Muscle layer of colon (tissue), 2 donors: ENCODE results near the gene COL25A1.
"Not testable (repeated sequence)": the region's sequence is repeated elsewhere in the genome, so short reads cannot be mapped to it uniquely, and the experiment has no call there.

Experiments
- H3K27ac ChIP-seq: one replicate; pipeline ENCODE4 v1.7.0; 2013; ENCODE audit warnings: low read depth, mild to moderate bottlenecking, low read length, moderate library complexity
- H3K27me3 ChIP-seq, 2 donors: one replicate each; pipeline ENCODE4 v1.7.0; 2013; ENCODE audit warnings: low read length in 2 of 2, mild to moderate bottlenecking in 2 of 2; ENCODE audit not compliant: insufficient read depth in 2 of 2, control insufficient read depth in 1 of 2
- H3K36me3 ChIP-seq: one replicate; pipeline ENCODE4 v1.7.0; 2013; ENCODE audit warnings: mild to moderate bottlenecking, low read length; ENCODE audit not compliant: insufficient read depth
- H3K4me1 ChIP-seq: one replicate; pipeline ENCODE4 v1.7.0; 2013; ENCODE audit warnings: mild to moderate bottlenecking, low read length; ENCODE audit not compliant: insufficient read depth
- H3K4me3 ChIP-seq, 2 donors: one replicate each; pipeline ENCODE4 v1.7.0; 2013; ENCODE audit warnings: low read length in 2 of 2, low read depth in 1 of 2, mild to moderate bottlenecking in 1 of 2, moderate library complexity in 1 of 2
- H3K9ac ChIP-seq: one replicate; pipeline ENCODE4 v1.7.0; 2013; ENCODE audit warnings: low read length
- H3K9me3 ChIP-seq: one replicate; pipeline ENCODE4 v1.7.0; 2013; ENCODE audit warnings: mild to moderate bottlenecking, low read length
- donor health status: abdominal sarcoma.
- donor health status: Adenocarcinoma of cecum.

The COL25A1 gene

DNA sequence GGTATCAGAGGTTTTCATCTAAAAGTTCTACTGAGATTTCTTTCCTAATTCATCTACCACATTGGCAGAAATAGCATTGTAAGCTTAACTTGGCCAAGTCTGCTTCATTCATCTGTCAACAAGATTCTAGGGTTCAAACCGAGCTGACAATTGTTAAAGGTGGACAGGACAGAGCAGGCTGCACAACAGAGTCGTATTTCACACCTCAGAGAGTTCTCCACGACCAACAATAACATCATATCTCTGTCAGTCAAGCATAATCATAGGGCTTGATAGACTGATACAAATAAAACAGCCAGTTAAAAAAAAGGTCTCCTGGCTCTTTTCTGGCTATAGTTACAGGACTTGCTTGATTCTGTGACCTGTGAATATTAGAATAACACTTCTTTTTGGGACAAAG, 259.2 kb downstream of the COL25A1 start:
- no peaks in the 10 kb centered on the region for H3K9me3 ChIP-seq
- H3K9ac ChIP-seq, result no peak overlapping the region
- no peaks in the 10 kb centered on the region for H3K4me1 ChIP-seq
- H3K27me3 ChIP-seq, result no peaks in the 10 kb centered on the region
- H3K4me3 ChIP-seq, result no peak overlapping the region
- H3K27ac ChIP-seq, result no peak overlapping the region
- H3K36me3 ChIP-seq, result no peaks in the 10 kb centered on the region

DNA sequence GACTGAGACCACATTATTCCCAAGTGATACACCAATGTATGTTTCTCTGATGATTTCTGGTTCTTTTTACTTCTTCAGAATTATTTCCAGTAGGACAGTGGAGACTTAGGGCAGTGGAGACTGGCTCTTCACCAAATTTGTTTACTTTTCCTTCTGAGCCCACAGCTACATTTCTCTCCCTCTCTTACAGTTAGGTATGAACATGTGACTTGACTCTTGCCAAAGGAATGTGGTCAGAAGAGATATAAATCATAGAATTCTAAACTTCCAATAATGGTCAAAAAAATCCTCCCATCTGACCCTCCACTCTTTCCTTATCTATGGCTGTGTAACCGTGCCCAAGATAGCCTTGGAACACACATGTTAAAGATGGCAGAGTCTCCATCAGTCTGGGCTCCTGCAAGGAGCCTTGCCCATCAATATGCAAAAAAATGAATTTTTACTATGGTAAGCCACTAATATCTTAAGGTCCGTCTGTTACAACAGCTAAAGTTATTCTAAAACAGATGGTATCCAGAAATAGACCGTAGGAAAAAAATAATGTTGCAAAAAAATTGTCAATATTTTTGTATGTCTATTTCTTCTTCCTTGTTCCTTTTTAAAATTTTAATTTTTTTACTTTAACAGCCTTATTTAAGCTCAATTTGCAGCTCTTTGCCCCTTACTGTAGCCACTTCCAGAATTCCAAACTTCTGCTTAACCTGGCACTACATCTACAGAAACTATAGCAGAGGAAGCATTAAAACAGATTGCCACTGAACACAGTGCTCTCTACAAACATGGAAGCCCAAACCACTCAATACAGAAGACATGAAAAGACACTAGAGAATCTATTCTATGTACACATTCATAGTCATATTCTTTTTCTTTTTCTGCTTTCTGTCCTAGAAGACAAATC, 260.7 kb downstream of the COL25A1 start:
- Histone ChIP-seq H3K4me3 (no peak overlapping the region), H3K36me3 (no peaks in the 10 kb centered on the region), H3K9ac (no peak overlapping the region), H3K4me1 (no peaks in the 10 kb centered on the region), H3K9me3 (no peaks in the 10 kb centered on the region), H3K27ac (no peak overlapping the region), H3K27me3 (no peaks in the 10 kb centered on the region)

DNA sequence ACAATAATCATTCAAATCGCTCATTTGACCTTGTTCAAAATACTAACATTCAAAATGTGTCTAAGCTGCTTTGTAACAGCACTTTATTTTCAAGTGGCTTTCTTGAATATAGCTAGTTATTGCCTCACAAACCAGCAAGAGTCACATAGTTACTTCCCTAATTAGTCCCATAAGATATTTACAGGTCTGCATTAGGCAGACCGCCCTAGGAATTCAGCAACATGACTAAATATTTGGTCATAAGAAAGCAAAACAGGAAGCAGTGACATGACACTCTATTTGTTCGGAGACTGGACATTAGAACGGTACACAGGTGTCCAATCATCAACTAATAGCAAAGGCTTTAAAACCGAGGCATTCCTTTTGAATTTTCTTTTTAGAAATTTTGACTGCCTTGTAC, 262.0 kb downstream of the COL25A1 start:
- no peak overlapping the region for H3K27ac ChIP-seq
- H3K4me1 ChIP-seq, result no peaks in the 10 kb centered on the region

DNA sequence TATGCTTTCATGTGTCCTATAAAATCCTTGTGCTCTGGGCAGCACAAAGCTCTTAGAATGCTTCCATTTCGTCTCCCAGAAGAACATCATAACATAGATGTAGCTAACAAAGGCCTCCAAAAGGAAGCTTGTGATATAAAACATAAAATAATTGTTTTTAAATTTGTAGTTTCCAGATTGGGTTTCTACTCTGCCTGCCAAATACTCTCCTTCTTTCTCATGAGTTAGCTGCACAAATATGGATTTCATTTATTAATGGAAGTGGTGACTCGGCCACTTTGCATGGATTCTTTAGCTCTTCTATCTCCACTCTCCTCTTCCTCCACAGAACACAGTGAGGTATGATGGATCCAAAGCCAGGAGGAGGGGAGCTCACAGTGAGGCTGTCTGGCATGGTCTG, 265.4 kb downstream of the COL25A1 start:
- Histone ChIP-seq H3K27ac (no peak overlapping the region), H3K4me1 (no peaks in the 10 kb centered on the region), H3K36me3 (no peaks in the 10 kb centered on the region), H3K9ac (no peak overlapping the region), H3K27me3 (no peaks in the 10 kb centered on the region), H3K9me3 (no peaks in the 10 kb centered on the region), H3K4me3 (no peak overlapping the region)

More for the DNA sequence above, 262.0 kb downstream of the COL25A1 start:
- H3K4me3 ChIP-seq, result no peak overlapping the region
- no peak overlapping the region for H3K9ac ChIP-seq
- H3K9me3 ChIP-seq, result no peaks in the 10 kb centered on the region
- no peaks in the 10 kb centered on the region for H3K36me3 ChIP-seq
- H3K27me3 ChIP-seq, result no peaks in the 10 kb centered on the region

DNA sequence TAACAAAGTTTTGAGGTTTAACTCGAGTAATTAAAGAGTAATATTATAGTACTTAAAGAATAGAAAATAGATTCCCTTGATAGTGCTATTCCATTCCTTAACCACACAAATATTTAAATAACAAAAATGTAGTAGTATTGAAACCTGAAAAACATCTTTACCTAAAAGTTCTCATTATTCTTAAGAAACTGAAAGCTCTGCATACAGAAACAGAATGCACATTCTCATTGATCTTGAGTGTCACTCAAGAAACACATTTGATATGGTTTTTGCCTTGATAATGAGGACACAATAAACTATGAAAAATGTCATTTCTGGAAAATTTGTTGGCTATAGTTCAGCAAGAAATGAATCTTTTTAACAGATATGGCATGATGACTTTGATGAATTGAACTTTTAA, 268.5 kb downstream of the COL25A1 start:
- H3K36me3 ChIP-seq, result no peaks in the 10 kb centered on the region
- no peaks in the 10 kb centered on the region for H3K4me1 ChIP-seq
- H3K4me3 ChIP-seq, result no peak overlapping the region
- no peaks in the 10 kb centered on the region for H3K9me3 ChIP-seq
- no peak overlapping the region for H3K9ac ChIP-seq
- no peaks in the 10 kb centered on the region for H3K27me3 ChIP-seq
- no peak overlapping the region for H3K27ac ChIP-seq

DNA sequence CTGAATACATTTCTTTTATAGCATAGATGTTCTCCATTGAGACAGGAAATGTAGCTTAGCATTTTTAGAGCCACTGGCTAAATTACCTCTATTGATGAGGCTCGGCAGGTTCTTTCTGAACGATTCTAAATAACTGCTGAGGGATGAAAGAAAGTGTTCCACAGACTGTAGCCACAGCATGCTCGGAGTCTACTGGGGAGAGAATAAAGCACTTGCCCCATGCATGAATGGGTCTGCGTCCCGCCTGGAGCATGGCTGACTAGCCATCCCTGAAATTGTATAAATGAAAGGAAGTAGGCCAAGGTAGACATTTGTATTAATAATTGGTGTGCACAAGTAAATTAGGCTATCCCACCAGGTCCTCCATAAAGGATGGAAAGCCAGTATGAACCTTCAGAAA, 269.8 kb downstream of the COL25A1 start:
- no peaks in the 10 kb centered on the region for H3K36me3 ChIP-seq
- no peaks in the 10 kb centered on the region for H3K27me3 ChIP-seq
- H3K9ac ChIP-seq, result no peak overlapping the region
- no peak overlapping the region for H3K27ac ChIP-seq
- H3K9me3 ChIP-seq, result no peaks in the 10 kb centered on the region
- H3K4me3 ChIP-seq, result no peak overlapping the region
- no peaks in the 10 kb centered on the region for H3K4me1 ChIP-seq

DNA sequence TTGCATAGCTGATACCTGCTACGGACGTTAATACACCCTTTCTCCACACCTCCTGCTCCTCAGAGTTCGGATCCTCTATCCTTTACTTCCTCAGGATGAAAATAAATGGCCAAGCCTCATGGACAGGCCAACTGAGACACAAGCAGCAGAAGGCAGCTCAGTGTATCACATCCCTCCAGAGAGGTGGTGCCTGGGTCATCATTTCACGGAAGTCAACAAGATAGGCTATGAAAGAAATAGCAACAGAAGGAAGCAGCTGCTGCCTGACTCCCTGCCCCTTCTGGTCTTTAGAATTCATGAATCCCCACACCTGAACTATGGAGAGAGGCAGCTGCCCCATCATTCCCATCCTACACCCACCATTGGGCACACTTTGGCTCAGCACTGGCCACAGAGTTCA, 272.5 kb downstream of the COL25A1 start:
- Histone ChIP-seq H3K27me3 (no peaks in the 10 kb centered on the region), H3K9me3 (no peaks in the 10 kb centered on the region), H3K27ac (no peak overlapping the region), H3K4me3 (no peak overlapping the region), H3K9ac (no peak overlapping the region), H3K36me3 (no peaks in the 10 kb centered on the region), H3K4me1 (peaks cover 8% of the 10 kb centered on the region)

DNA sequence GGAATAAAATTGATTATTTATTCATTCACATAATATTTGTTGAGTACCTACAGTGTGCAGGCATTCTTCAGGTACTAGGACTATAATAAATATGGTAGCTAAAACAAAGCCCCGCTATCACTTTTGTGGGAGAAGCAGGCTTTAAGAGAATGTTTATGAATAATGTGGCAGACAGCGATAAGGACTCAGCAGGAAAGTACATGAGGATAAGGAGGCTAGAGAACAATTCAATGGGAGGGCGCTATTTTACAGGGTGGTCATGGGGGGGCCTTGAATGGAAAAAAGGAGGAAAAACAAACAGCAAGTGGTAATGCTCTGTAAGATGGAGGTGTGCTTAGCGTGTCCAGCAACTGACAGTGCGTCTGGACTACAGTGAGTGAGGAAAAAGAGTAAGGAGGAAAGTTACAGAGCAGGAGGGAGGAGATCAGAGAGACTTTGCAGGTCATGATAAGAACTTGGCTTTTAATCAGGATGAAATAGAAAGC, 275.4 kb downstream of the COL25A1 start:
- H3K9ac ChIP-seq, result no peak overlapping the region
- H3K27ac ChIP-seq, result no peak overlapping the region
- peaks cover 8% of the 10 kb centered on the region for H3K4me1 ChIP-seq
- H3K27me3 ChIP-seq, result no peaks in the 10 kb centered on the region
- H3K9me3 ChIP-seq, result no peaks in the 10 kb centered on the region
- no peaks in the 10 kb centered on the region for H3K36me3 ChIP-seq
- no peak overlapping the region for H3K4me3 ChIP-seq

DNA sequence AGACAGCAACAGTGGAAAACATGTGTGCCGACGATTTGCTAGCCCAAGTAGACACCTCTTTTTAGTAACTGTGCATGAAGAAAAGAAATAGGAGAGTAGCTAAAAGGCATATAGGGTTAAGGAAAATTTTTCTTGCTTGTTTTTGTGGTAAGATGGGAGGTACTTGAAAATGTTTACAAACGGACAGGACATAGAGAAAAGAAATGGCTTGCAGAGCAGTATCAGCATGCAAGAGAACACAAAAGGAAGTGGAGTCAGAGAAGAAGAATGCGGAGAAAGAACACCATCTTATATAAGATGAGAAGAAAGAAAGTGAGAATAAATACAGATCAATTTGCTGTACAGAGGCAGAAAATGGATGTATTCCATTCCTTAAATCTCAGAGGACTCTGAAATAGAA, 275.9 kb downstream of the COL25A1 start:
- Histone ChIP-seq H3K9me3 (no peaks in the 10 kb centered on the region), H3K36me3 (no peaks in the 10 kb centered on the region), H3K27me3 (no peaks in the 10 kb centered on the region), H3K27ac (no peak overlapping the region), H3K4me3 (no peak overlapping the region), H3K9ac (no peak overlapping the region), H3K4me1 (peaks cover 8% of the 10 kb centered on the region)

DNA sequence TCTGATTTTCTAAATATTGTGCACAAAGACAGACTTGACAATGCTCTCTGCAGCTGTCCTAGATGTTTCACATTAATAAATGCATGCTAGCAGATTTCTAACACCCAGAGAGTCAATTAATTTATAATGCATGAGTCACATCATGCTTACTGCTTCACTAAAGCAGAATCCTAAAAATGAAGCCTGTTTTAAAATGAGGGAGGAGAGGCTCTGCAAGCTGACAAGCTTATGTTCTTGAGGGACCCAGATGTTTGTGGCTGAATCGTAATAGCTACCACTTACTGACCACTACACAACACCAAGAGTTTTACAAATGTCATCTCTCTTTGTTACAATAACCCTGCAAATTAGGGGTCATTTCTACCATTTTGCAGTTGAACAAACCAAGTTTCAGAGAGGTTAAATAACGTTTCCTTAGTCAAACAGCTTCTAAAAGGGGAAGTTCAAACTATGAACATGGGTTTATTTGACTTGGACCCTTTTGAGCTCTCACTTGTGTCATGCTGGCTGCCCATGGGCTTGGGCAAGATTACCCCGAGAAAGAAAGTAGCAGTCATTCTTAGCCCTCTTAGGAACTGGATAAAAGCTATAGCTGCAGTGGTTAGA, 276.9 kb downstream of the COL25A1 start:
- Histone ChIP-seq H3K4me3 (no peak overlapping the region), H3K36me3 (no peaks in the 10 kb centered on the region), H3K4me1 (peaks cover 8% of the 10 kb centered on the region), H3K27me3 (no peaks in the 10 kb centered on the region), H3K9ac (no peak overlapping the region), H3K9me3 (no peaks in the 10 kb centered on the region), H3K27ac (no peak overlapping the region)

DNA sequence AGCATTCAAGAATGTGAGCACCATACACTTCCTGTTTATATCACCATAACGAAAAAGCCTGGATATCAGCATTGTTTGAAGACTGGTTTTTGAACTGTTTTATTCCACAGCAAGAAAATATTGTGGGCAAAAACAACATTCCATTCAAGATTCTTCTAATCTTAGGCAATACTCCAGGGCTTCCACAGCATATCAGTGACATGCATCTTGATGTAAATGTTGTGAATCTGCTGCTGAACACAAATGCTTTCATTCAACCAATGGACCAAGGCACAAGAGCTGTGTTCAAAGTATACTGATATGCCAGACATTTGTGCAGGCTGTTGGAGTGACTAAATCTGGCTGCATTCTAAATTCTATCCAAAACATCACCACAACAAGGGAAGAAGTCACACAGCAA, 279.5 kb downstream of the COL25A1 start:
- Histone ChIP-seq H3K27me3 (no peaks in the 10 kb centered on the region), H3K9ac (no peak overlapping the region), H3K9me3 (no peaks in the 10 kb centered on the region), H3K36me3 (no peaks in the 10 kb centered on the region), H3K4me3 (no peak overlapping the region), H3K27ac (no peak overlapping the region), H3K4me1 (peaks cover 8% of the 10 kb centered on the region)

DNA sequence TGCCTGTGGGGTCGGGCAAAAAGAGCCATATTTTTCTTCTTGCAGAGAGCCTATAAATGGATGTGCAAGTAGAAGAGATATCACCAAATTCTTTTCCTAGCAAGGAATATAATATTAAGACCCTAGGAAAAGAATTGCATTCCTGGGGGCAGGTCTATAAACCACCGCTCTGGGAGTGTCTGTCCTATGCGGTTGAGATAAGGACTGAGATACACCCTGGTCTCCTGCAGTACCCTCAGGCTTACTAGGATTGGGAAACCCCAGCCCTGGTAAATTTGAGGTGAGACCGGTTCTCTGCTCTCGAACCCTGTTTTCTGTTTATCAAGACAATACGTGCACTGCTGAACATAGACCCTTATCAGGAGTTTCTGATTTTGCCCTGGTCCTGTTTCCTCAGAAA, 280.8 kb downstream of the COL25A1 start:
- H3K27ac ChIP-seq, H3K9ac ChIP-seq, H3K27me3 ChIP-seq, H3K4me1 ChIP-seq, H3K36me3 ChIP-seq, H3K4me3 ChIP-seq, H3K9me3 ChIP-seq: not testable (repeated sequence)
